HepG2 (cell line): ENCODE data around the gene TNFRSF13B. TPM values are rescaled to one million over a fixed set of nuclear protein-coding genes. Genes with fewer than 3 reads are reported as not detected.

Source experiments
- ATAC-seq: fragments of 200-7000 bp; cut with Tn5 transposase; 3 replicates; pipeline ENCODE4 v1.9.1; 2020; ENCODE audit warnings: mild to moderate bottlenecking, moderate library complexity
- BruUV-seq: library from RNA; stranded (reverse); fragments of 400-500 nt; replicated peaks from 2 replicates; lab custom pipeline; 2021; lab: Mats Ljungman, UMichigan
- CTCF ChIA-PET: fragments of 300-600 bp; formaldehyde crosslinking; extraction: SDS; loops from one replicate; lab custom pipeline; 2021; ENCODE audit warnings: low total read pairs, inconsistent platforms, low intra/inter-chr PET ratio; lab: Yijun Ruan, JAX
- POLR2A ChIA-PET: fragments of 350-600 bp; sonication (Branson Sonifier 250); formaldehyde crosslinking; loops from one replicate; lab custom pipeline; 2020; ENCODE audit warnings: antibody characterized with exemption, inconsistent platforms; lab: Yijun Ruan, JAX
- DNase-seq: peaks from one replicate; pipeline ENCODE4 v3.0.0-alpha.2; 2015; ENCODE audit warnings: low spot score
- FAIRE-seq: peaks from 3 replicates; lab custom pipeline; 2011; peaks lifted over from hg19 to GRCh38; lab: Jason Lieb, UNC
- H2AFZ ChIP-seq: one replicate; pipeline ENCODE4 v1.6.1; 2011; ENCODE audit warnings: low read length, inconsistent platforms
- H3K27ac ChIP-seq: fragments of 300-600 bp; 3 replicates; pipeline ENCODE4 v1.8.0; 2011; ENCODE audit warnings: mixed run types, mild to moderate bottlenecking, mixed read lengths, low read length, inconsistent platforms; ENCODE audit not compliant: insufficient read depth; ENCODE audit errors: extremely low read length
- H3K27me3 ChIP-seq, 2 experiments: fragments of 200-600 bp in 1 of 2; 2 replicates in 1 of 2; 3 replicates in 1 of 2; pipeline versions ENCODE4 v1.6.0 to v1.8.0; 2011; ENCODE audit warnings: low read length in 2 of 2, mild to moderate bottlenecking in 2 of 2, moderate library complexity in 2 of 2, inconsistent platforms in 1 of 2; ENCODE audit not compliant: insufficient read depth in 2 of 2, control insufficient read depth in 1 of 2
- H3K36me3 ChIP-seq, 2 experiments: fragments of 200-600 bp in 1 of 2; replicated peaks in 1 of 2; 2 replicates in 1 of 2; 3 replicates in 1 of 2; pipeline versions ENCODE4 v1.5.1 to v1.8.0; 2011; ENCODE audit warnings: low read length in 2 of 2, inconsistent platforms in 1 of 2; ENCODE audit not compliant: insufficient read depth in 2 of 2, control insufficient read depth in 1 of 2
- H3K4me1 ChIP-seq: 2 replicates; pipeline ENCODE4 v1.5.1; 2012; ENCODE audit warnings: low read length, inconsistent platforms; ENCODE audit not compliant: insufficient read depth
- H3K4me2 ChIP-seq: 2 replicates; pipeline ENCODE4 v1.6.0; 2011; ENCODE audit warnings: low read depth, low read length, inconsistent platforms
- H3K4me3 ChIP-seq, 3 experiments: fragments of 200-600 bp in 1 of 3; sonication (generic), shearing (Covaris generic) in 1 of 3; replicated peaks in 1 of 3; 2 replicates each; pipeline ENCODE4 v1.5.1; 2011 to 2016; ENCODE audit warnings: low read length in 3 of 3, inconsistent platforms in 2 of 3, low read depth in 2 of 3, mild to moderate bottlenecking in 2 of 3, control low read depth in 1 of 3, mixed read lengths in 1 of 3; ENCODE audit not compliant: insufficient read depth in 1 of 3
- H3K79me2 ChIP-seq: one replicate; pipeline ENCODE4 v1.6.1; 2011; ENCODE audit warnings: low read length, inconsistent platforms; ENCODE audit not compliant: insufficient read depth
- H3K9ac ChIP-seq: 2 replicates; pipeline ENCODE4 v1.6.0; 2011; ENCODE audit warnings: mild to moderate bottlenecking, low read depth, low read length, inconsistent platforms; ENCODE audit not compliant: insufficient read depth
- H3K9me3 ChIP-seq: 2 replicates; pipeline ENCODE4 v1.5.1; 2012; ENCODE audit warnings: mild to moderate bottlenecking, low read length
- H4K20me1 ChIP-seq: 2 replicates; pipeline ENCODE4 v1.6.0; 2011; ENCODE audit warnings: inconsistent platforms, mild to moderate bottlenecking, low read length, moderate library complexity; ENCODE audit not compliant: insufficient read depth
- BHLHE40 ChIP-seq: IDR thresholded peaks from 2 replicates; pipeline ENCODE4 v1.6.1; 2011; ENCODE audit warnings: low read length, improper control_type of control experiment
- CHD4 ChIP-seq: fragments of 200-600 bp; sonication (generic); IDR thresholded peaks from 2 replicates; pipeline ENCODE4 v1.7.0; 2017; ENCODE audit warnings: mild to moderate bottlenecking, low read length, borderline replicate concordance
- GATA4 ChIP-seq: sonication (generic); IDR thresholded peaks from 2 replicates; pipeline ENCODE4 v1.6.1; 2016; ENCODE audit warnings: antibody characterized with exemption, low read depth, borderline replicate concordance
- RAD21 ChIP-seq: fragments of 450-650 bp; formaldehyde crosslinking; IDR thresholded peaks from 2 replicates; pipeline ENCODE4 v1.5.0; 2020; ENCODE audit warnings: mild to moderate bottlenecking
- SCMH1 ChIP-seq: sonication (generic); formaldehyde crosslinking; IDR thresholded peaks from 2 replicates; pipeline ENCODE4 v1.9.0; 2021; ENCODE audit warnings: missing genetic modification reagents, mild to moderate bottlenecking, borderline replicate concordance
- SIX1 ChIP-seq: sonication (generic); formaldehyde crosslinking; IDR thresholded peaks from 2 replicates; pipeline ENCODE4 v1.4.0; 2020; ENCODE audit warnings: missing genetic modification reagents, borderline replicate concordance
- SMARCC2 ChIP-seq: fragments of 450-650 bp; IDR thresholded peaks from 2 replicates; pipeline ENCODE4 v1.6.1; 2017; ENCODE audit warnings: antibody characterized with exemption, mild to moderate bottlenecking
- TBP ChIP-seq: sonication (generic); formaldehyde crosslinking; IDR thresholded peaks from 2 replicates; pipeline ENCODE4 v1.5.0; 2020; ENCODE audit warnings: missing genetic modification reagents
- ZBTB4 ChIP-seq: sonication (generic); formaldehyde crosslinking; IDR thresholded peaks from 2 replicates; pipeline ENCODE4 v1.4.0; 2020; ENCODE audit warnings: missing genetic modification reagents, mild to moderate bottlenecking, borderline replicate concordance
- ZNF430 ChIP-seq: sonication (generic); formaldehyde crosslinking; IDR thresholded peaks from 2 replicates; pipeline ENCODE4 v1.9.0; 2021; ENCODE audit warnings: mild to moderate bottlenecking, missing genetic modification reagents
- ZNF646 ChIP-seq: sonication (generic); formaldehyde crosslinking; IDR thresholded peaks from 2 replicates; pipeline ENCODE4 v1.9.0; 2021; ENCODE audit warnings: mild to moderate bottlenecking, missing genetic modification reagents
- whole genome bisulfite sequencing: methylation state at CpG from one replicate; pipeline ENCODE4 v1.1.6; 2017; ENCODE audit warnings: low lambda C conversion rate; 5-methylcytosine and 5-hydroxymethylcytosine counted together
- in situ Hi-C: cut with HindIII; loops from 2 replicates; pipeline ENCODE4 v1.10.0; 2017; ENCODE audit warnings: low pct_unique_long_range_greater_than_20kb; ENCODE audit not compliant: extremely low pct_ligation_motif_present
- intact Hi-C: fragments of 100-400 bp; cut with micrococcal nuclease; formaldehyde crosslinking; loops from one replicate; pipeline ENCODE4 v1.10.0; 2022; ENCODE audit not compliant: unreplicated experiment
- polyA plus RNA-seq, 8 experiments: library from polyadenylated mRNA; depleted of rRNA in 3 of 8; stranded (reverse) in 7 of 8; unstranded in 1 of 8; fragments of >200 nt; fragmentation: Illumina TruSeq in 4 of 8; extraction: Trizol in 4 of 8; gene quantifications; 2 replicates each; pipeline versions ENCODE4 v1.2.1 to v1.2.3, GENCODE V29; 2011 to 2016; ENCODE audit warnings: low read depth in 4 of 8, missing spikeins in 1 of 8, mixed read lengths in 1 of 8; ENCODE audit not compliant: insufficient read depth in 1 of 8
- total RNA-seq, 5 experiments: library from RNA; depleted of rRNA; stranded (reverse); fragments of >200 nt; fragmentation: Illumina TruSeq; extraction: Trizol; gene quantifications; 2 replicates each; pipeline ENCODE4 v1.2.3, GENCODE V29; 2016; ENCODE audit warnings: low read depth in 1 of 5

The TNFRSF13B gene
- total and polyA plus RNA-seq, 2 of the 13 experiments (the other 11 are each of a cell fraction or from before 2014, with no cell fraction given): not detected

- TF ChIP-seq SMARCC2 (no peak), TBP (CRISPR knock-in tag) (no peak), GATA4 (no peak)
These were observed 16.1 kb upstream of the TNFRSF13B start (continued) for GRCh38 chr17:16987830-16988601.

DNA sequence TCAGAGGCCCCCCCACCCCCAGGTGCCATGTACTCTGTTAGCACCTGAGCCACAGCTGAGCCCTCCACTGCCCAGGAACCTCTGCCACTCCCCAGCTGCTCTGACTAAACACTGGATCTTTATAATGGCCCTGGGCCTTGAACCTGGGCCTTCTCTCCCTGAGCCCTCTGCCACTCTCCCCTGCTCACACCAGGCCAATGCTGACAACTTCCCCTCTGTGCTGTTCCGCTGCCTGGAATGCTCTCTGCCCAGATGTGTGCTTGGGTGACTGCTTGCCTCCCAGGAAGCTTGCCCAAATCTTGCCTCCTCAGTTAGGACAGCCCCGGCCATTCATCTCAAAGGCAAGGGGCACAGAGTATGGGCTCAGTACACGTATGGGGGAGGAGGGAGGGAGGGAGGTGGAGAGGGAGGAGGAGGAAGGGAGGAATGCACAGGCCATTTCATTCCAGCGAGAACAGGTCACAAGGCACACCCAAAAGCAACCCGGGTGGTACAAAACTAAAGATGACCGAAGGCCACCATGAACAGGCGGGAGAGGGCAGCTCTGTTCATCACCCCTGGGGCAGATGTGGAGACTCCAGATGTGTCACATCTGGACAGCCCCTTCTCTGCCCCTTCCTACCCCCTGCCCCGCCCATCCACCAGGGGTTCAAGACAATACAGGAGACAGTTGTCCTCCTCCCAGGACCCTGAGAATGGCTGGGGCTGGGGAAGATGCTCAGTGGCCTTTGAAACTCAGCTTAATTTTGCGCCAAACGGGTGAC is 15.3 kb upstream of the TNFRSF13B start:
- no peaks in the 10 kb centered on the region for H3K4me1 ChIP-seq
- BruUV-seq: no TSS peak
- FAIRE-seq (no peak), ATAC-seq (no peak), DNase-seq (no peak)
- H3K9ac ChIP-seq: no peak overlapping the region
- H3K27ac ChIP-seq: no peak overlapping the region
- no peak overlapping the region for H2AFZ ChIP-seq
- H3K36me3 ChIP-seq: no peaks in the 10 kb centered on the region
- no peak overlapping the region for H3K4me2 ChIP-seq
- CTCF ChIA-PET: no interaction called here
- POLR2A ChIA-PET: no interaction called here
- H4K20me1 ChIP-seq: no peaks in the 10 kb centered on the region
- no peaks in the 10 kb centered on the region for H3K9me3 ChIP-seq
- H3K4me3 ChIP-seq: no peak overlapping the region
- in situ Hi-C loops: loop anchor here (5.0 kb wide), 1 partner anchor 65 kb away; no protein-coding TSS in a partner anchor
- no peaks in the 10 kb centered on the region for H3K79me2 ChIP-seq
- peaks cover 0 to 17% of the 10 kb centered on the region in 2 experiments; a peak in 3 of 5 replicates for H3K27me3 ChIP-seq
- WGBS: 12% methylated on average over 3 of the region's 10 CpGs
- intact Hi-C loops: no loop called here
- TF ChIP-seq BHLHE40: no peak
- no peak for TF ChIP-seq ZNF646 (CRISPR knock-in tag)
- TF ChIP-seq RAD21: no peak
- TF ChIP-seq SCMH1 (CRISPR knock-in tag): no peak
- TF ChIP-seq SIX1 (CRISPR knock-in tag): no peak
- no peak for TF ChIP-seq CHD4
- no peak for TF ChIP-seq ZNF430
- TF ChIP-seq ZBTB4 (CRISPR knock-in tag): no peak
